OCI-LY3 (cell line): ENCODE data around the gene TPRG1.

Source experiments
- H2AFZ ChIP-seq: fragments of 200-600, 300-600 bp; shearing (Covaris generic); 2 replicates; pipeline ENCODE4 v1.6.0; 2014; ENCODE audit warnings: antibody characterized with exemption, low read depth, low read length
- H3K27ac ChIP-seq: fragments of 200-600, 300-600 bp; sonication (generic); 2 replicates; pipeline ENCODE4 v1.5.1; 2014; ENCODE audit warnings: mild to moderate bottlenecking, low read length, moderate library complexity, mixed read lengths
- H3K27me3 ChIP-seq: fragments of 200-600, 300-600 bp; sonication (generic); 2 replicates; pipeline ENCODE4 v1.6.1; 2014; ENCODE audit warnings: low read depth, low read length, mixed read lengths
- H3K36me3 ChIP-seq: fragments of 200-600, 300-600 bp; sonication (generic); replicated peaks from 2 replicates; pipeline ENCODE3; 2014; ENCODE audit warnings: low read depth, low read length, mixed read lengths
- H3K4me1 ChIP-seq: fragments of 300-600, 200-600 bp; sonication (generic); 2 replicates; pipeline ENCODE4 v1.6.1; 2014; ENCODE audit warnings: low read length, mixed read lengths
- H3K4me2 ChIP-seq: fragments of 200-600, 300-600 bp; sonication (generic); 2 replicates; pipeline ENCODE4 v1.6.1; 2014; ENCODE audit warnings: low read length, mixed read lengths
- H3K4me3 ChIP-seq: fragments of 300-600, 200-600 bp; sonication (generic); 2 replicates; pipeline ENCODE4 v1.5.1; 2014; ENCODE audit warnings: antibody characterized with exemption, mild to moderate bottlenecking, low read length, moderate library complexity
- H3K79me2 ChIP-seq: fragments of 300-600, 200-600 bp; shearing (Covaris generic); 2 replicates; pipeline ENCODE4 v1.6.1; 2014; ENCODE audit warnings: mild to moderate bottlenecking, low read length, mixed read lengths
- H3K9ac ChIP-seq: fragments of 300-600, 200-600 bp; shearing (Covaris generic); 2 replicates; pipeline ENCODE4 v1.6.0; 2014; ENCODE audit warnings: mild to moderate bottlenecking, low read length, moderate library complexity
- H3K9me3 ChIP-seq: fragments of 200-600, 300-600 bp; shearing (Covaris generic); 2 replicates; pipeline ENCODE4 v1.6.1; 2014; ENCODE audit warnings: low read length, mixed read lengths; ENCODE audit not compliant: insufficient read depth
- H4K20me1 ChIP-seq: fragments of 200-600, 300-600 bp; sonication (generic); 2 replicates; pipeline ENCODE4 v1.6.1; 2016; ENCODE audit warnings: low read length, mixed read lengths; ENCODE audit not compliant: insufficient read depth
- CTCF ChIP-seq: fragments of 200-600, 300-600 bp; sonication (generic); IDR thresholded peaks from 2 replicates; pipeline ENCODE4 v1.5.1; 2014; ENCODE audit warnings: antibody characterized with exemption, low read length, low read depth
- EZH2phosphoT487 ChIP-seq: fragments of 200-600 bp; shearing (Covaris generic); IDR thresholded peaks from 2 replicates; pipeline ENCODE4 v1.6.1; 2018; ENCODE audit warnings: antibody characterized with exemption, mixed run types, low read depth

TPRG1 gene

GRCh38 chr3:189300345-189300744 lies 128.6 kb downstream of the TPRG1 start:
- no peak for TF ChIP-seq CTCF
- TF ChIP-seq EZH2phosphoT487, result no peak
- no peaks in the 10 kb centered on the region for H3K27me3 ChIP-seq
- no peaks in the 10 kb centered on the region for H3K36me3 ChIP-seq
- H3K4me2 ChIP-seq, result no peak overlapping the region
- peaks cover 8% of the 10 kb centered on the region for H3K4me1 ChIP-seq
- no peaks in the 10 kb centered on the region for H3K79me2 ChIP-seq
- H3K27ac ChIP-seq, result no peak overlapping the region
- H4K20me1 ChIP-seq, result no peaks in the 10 kb centered on the region
- H3K4me3 ChIP-seq, result no peak overlapping the region
- H3K9me3 ChIP-seq, result no peaks in the 10 kb centered on the region
- H3K9ac ChIP-seq, result no peak overlapping the region
- no peak overlapping the region for H2AFZ ChIP-seq

- Histone ChIP-seq H3K9ac (no peak overlapping the region), H3K27me3 (no peaks in the 10 kb centered on the region), H3K27ac (no peak overlapping the region), H2AFZ (no peak overlapping the region), H4K20me1 (no peaks in the 10 kb centered on the region), H3K4me1 (peaks cover 19% of the 10 kb centered on the region), H3K4me2 (no peak overlapping the region), H3K4me3 (no peak overlapping the region), H3K79me2 (no peaks in the 10 kb centered on the region), H3K36me3 (no peaks in the 10 kb centered on the region), H3K9me3 (no peaks in the 10 kb centered on the region)
- TF ChIP-seq CTCF, result no peak
- no peak for TF ChIP-seq EZH2phosphoT487
Observed at GRCh38 chr3:189301479-189301878, 129.7 kb downstream of the TPRG1 start.

- H3K4me1 ChIP-seq, result peaks cover 40% of the 10 kb centered on the region
- H3K27ac ChIP-seq, result no peak overlapping the region
- no peaks in the 10 kb centered on the region for H3K79me2 ChIP-seq
- H3K4me3 ChIP-seq, result no peak overlapping the region
- TF ChIP-seq CTCF (no peak), EZH2phosphoT487 (no peak)
- H3K9ac ChIP-seq, result no peak overlapping the region
- H3K9me3 ChIP-seq, result no peaks in the 10 kb centered on the region
- H4K20me1 ChIP-seq, result no peaks in the 10 kb centered on the region
- no peaks in the 10 kb centered on the region for H3K36me3 ChIP-seq
- no peak overlapping the region for H2AFZ ChIP-seq
- no peak overlapping the region for H3K4me2 ChIP-seq
- H3K27me3 ChIP-seq, result no peaks in the 10 kb centered on the region
Observed at GRCh38 chr3:189303584-189303983, 131.8 kb downstream of the TPRG1 start.

- H4K20me1 ChIP-seq, result no peaks in the 10 kb centered on the region
- H3K4me3 ChIP-seq, result no peak overlapping the region
- H3K79me2 ChIP-seq, result no peaks in the 10 kb centered on the region
- H3K27ac ChIP-seq, result no peak overlapping the region
- H3K9ac ChIP-seq, result no peak overlapping the region
- H2AFZ ChIP-seq, result 0 out of 2 replicates have a peak overlapping the region, but pooled peaks have one; percentile 2
- no peaks in the 10 kb centered on the region for H3K9me3 ChIP-seq
- peaks cover 52% of the 10 kb centered on the region for H3K4me1 ChIP-seq
- H3K36me3 ChIP-seq, result no peaks in the 10 kb centered on the region
- TF ChIP-seq CTCF (no peak), EZH2phosphoT487 (no peak)
- peak overlapping the region; percentile 47 for H3K4me2 ChIP-seq
- H3K27me3 ChIP-seq, result no peaks in the 10 kb centered on the region
Observed at GRCh38 chr3:189304465-189305351, 132.9 kb downstream of the TPRG1 start.
